Stomach (tissue), 9 donors: ENCODE data around the gene RRAS. TPM values are rescaled to one million over a fixed set of nuclear protein-coding genes. Genes with fewer than 3 reads are reported as not detected.
A peak's percentile ranks its signal among the peaks of the same experiment; 100 is the strongest.
"Not testable (repeated sequence)": the region's sequence is repeated elsewhere in the genome, so short reads cannot be mapped to it uniquely, and the experiment has no call there.

Source experiments
- DNase-seq, 2 donors: peaks; one replicate each; pipeline versions ENCODE4 v3.0.0 to v3.0.0-alpha.2; 2013 to 2019
- H3K27ac ChIP-seq, 5 donors: fragments of 200-600 bp in 4 of 5; sonication (generic) in 4 of 5; one replicate each; pipeline ENCODE4 v1.5.1; 2013 to 2019; ENCODE audit warnings: mild to moderate bottlenecking in 1 of 5, moderate library complexity in 1 of 5
- H3K27me3 ChIP-seq, 3 donors: fragments of 200-600 bp; sonication (generic); one replicate each; pipeline ENCODE4 v1.5.1; 2017 to 2019; ENCODE audit warnings: mixed run types in 1 of 3
- H3K36me3 ChIP-seq, 4 donors: fragments of 200-600 bp; sonication (generic); 1 replicate in 3 of 4; 2 replicates in 1 of 4; pipeline ENCODE4 v1.5.1; 2016 to 2019
- H3K4me1 ChIP-seq, 4 donors: fragments of 200-600 bp; sonication (generic); one replicate each; pipeline ENCODE4 v1.5.1; 2016 to 2019
- H3K4me3 ChIP-seq, 4 donors: fragments of 200-600 bp; sonication (generic) in 3 of 4; one replicate each; pipeline ENCODE4 v1.5.1; 2016 to 2019; ENCODE audit warnings: mild to moderate bottlenecking in 1 of 4
- H3K9me3 ChIP-seq, 4 donors: fragments of 200-600 bp; sonication (generic); one replicate each; pipeline ENCODE4 v1.5.1; 2016 to 2019
- CTCF ChIP-seq, 7 experiments: fragments of 450-650 bp in 4 of 7; fragments of 200-600 bp in 3 of 7; sonication (generic) in 3 of 7; IDR thresholded peaks; one replicate each; pipeline ENCODE4 v1.5.1; 2016 to 2019; ENCODE audit warnings: antibody characterized with exemption in 7 of 7, control low read depth in 2 of 7, mild to moderate bottlenecking in 1 of 7
- EP300 ChIP-seq: sonication (generic); formaldehyde crosslinking; IDR thresholded peaks from one replicate; pipeline ENCODE4 v1.6.1; 2017; ENCODE audit warnings: antibody characterized with exemption
- POLR2A ChIP-seq, 4 donors: fragments of 450-650 bp; IDR thresholded peaks; one replicate each; pipeline ENCODE4 v1.6.1; 2016; ENCODE audit warnings: antibody characterized with exemption in 4 of 4, control low read depth in 2 of 4, mild to moderate bottlenecking in 1 of 4, moderate library complexity in 1 of 4
- POLR2AphosphoS5 ChIP-seq, 3 donors: sonication (generic); formaldehyde crosslinking; IDR thresholded peaks; one replicate each; pipeline ENCODE4 v1.6.1; 2016; ENCODE audit warnings: antibody characterized with exemption in 3 of 3
- WGBS, 5 donors: extraction: QIAGEN DNeasy Blood & Tissue Kit in 3 of 5; methylation state at CpG; one replicate each; pipeline versions ENCODE4 v1.1.5 to v1.1.7; 2013 to 2018; 5-methylcytosine and 5-hydroxymethylcytosine counted together
- intact Hi-C: fragments of 100-400 bp; cut with DNase I; formaldehyde crosslinking; loops from one replicate; pipeline ENCODE4 v1.15.1; 2023; ENCODE audit warnings: low total_unique reads
- polyA plus RNA-seq, 3 donors: library from polyadenylated mRNA; stranded (reverse); fragments of 200-250 nt; gene quantifications; one replicate each; pipeline ENCODE4 v1.2.3, GENCODE V29; 2013
- total RNA-seq, 5 donors: library from RNA; depleted of rRNA; stranded (reverse); fragments of >200 nt; gene quantifications; one replicate each; pipeline versions ENCODE4 v1.1.0 to v1.2.3, GENCODE V29; 2014 to 2016
- donor health status: healthy with polysubstance abuse.
- donor health status: Bipolar disorder and iron deficiency.
- donor health status: healthy.

The RRAS gene
- total and polyA plus RNA-seq, 8 donors, result 7.7 to 145 (median 103) TPM

- Histone ChIP-seq H3K4me3 (no peak overlapping the region), H3K27ac (peak overlapping the region in 4 of 5 donors; percentile 13 to 69 (median 53)), H3K36me3 (peaks cover 0 to 20% (median 16%) of the 10 kb centered on the region in 4 donors), H3K9me3 (no peaks in the 10 kb centered on the region), H3K27me3 (no peaks in the 10 kb centered on the region), H3K4me1 (peaks cover 26 to 54% (median 48%) of the 10 kb centered on the region in 4 donors)
- DNase-seq, result peak in 1 of 2 donors; percentile 60
- intact Hi-C loops, result no loop called here
- WGBS, 5 donors, result 45 to 51% (median 48%) methylated on average over 22 to 24 of the region's 24 CpGs
- no peak for TF ChIP-seq POLR2A (IDR thresholded peaks at IDR 0.05)
- no peak for TF ChIP-seq POLR2AphosphoS5 (IDR thresholded peaks at IDR 0.05)
- TF ChIP-seq EP300, result no peak
- no peak for TF ChIP-seq CTCF (IDR thresholded peaks at IDR 0.05)
These were observed 4.3 kb downstream of the RRAS start for GRCh38 chr19:49635530-49636232.

- peaks cover 0 to 20% (median 18%) of the 10 kb centered on the region in 4 donors for H3K36me3 ChIP-seq
- H3K4me1 ChIP-seq, result peaks cover 16 to 48% (median 39%) of the 10 kb centered on the region in 4 donors
- H3K27ac ChIP-seq, DNase-seq, H3K9me3 ChIP-seq, H3K27me3 ChIP-seq, H3K4me3 ChIP-seq, intact Hi-C loops: not testable (repeated sequence)
- 57 to 77% (median 62%) methylated on average over 9 of the region's 9 CpGs for WGBS, 5 donors
These were observed 6.7 kb downstream of the RRAS start for GRCh38 chr19:49633273-49633672.

GRCh38 chr19:49632576-49632975, 7.4 kb downstream of the RRAS start:
- DNase-seq, result no peak
- intact Hi-C loops, result no loop called here
- H3K36me3 ChIP-seq, result peaks cover 0 to 25% (median 21%) of the 10 kb centered on the region in 4 donors
- 86 to 98% (median 93%) methylated on average over 5 of the region's 5 CpGs for WGBS, 5 donors
- H3K4me1 ChIP-seq, result peaks cover 9 to 41% (median 32%) of the 10 kb centered on the region in 4 donors
- no peak overlapping the region for H3K27ac ChIP-seq
- H3K9me3 ChIP-seq, result no peaks in the 10 kb centered on the region
- H3K4me3 ChIP-seq, result no peak overlapping the region
- TF ChIP-seq POLR2AphosphoS5 (IDR thresholded peaks at IDR 0.05), result no peak
- TF ChIP-seq EP300, result no peak
- TF ChIP-seq POLR2A (IDR thresholded peaks at IDR 0.05), result no peak
- TF ChIP-seq CTCF (IDR thresholded peaks at IDR 0.05), result no peak
- no peaks in the 10 kb centered on the region for H3K27me3 ChIP-seq

GRCh38 chr19:49631610-49632192, 8.2 kb downstream of the RRAS start:
- whole genome bisulfite sequencing, 5 donors, result 83 to 88% (median 84%) methylated on average over 15 to 19 of the region's 19 CpGs
- Histone ChIP-seq H3K4me3 (no peak overlapping the region), H3K9me3 (no peaks in the 10 kb centered on the region), H3K27ac (peak overlapping the region in 1 of 5 donors; percentile 20), H3K36me3 (peaks cover 0 to 32% (median 30%) of the 10 kb centered on the region in 4 donors), H3K27me3 (no peaks in the 10 kb centered on the region), H3K4me1 (peaks cover 7 to 33% (median 26%) of the 10 kb centered on the region in 4 donors)
- TF ChIP-seq POLR2AphosphoS5 (IDR thresholded peaks at IDR 0.05) (no peak), CTCF (IDR thresholded peaks at IDR 0.05) (no peak), POLR2A (IDR thresholded peaks at IDR 0.05) (no peak), EP300 (no peak)
- intact Hi-C loops, result no loop called here
- no peak for DNase-seq
